Superior temporal gyrus (tissue), 1 donor: ENCODE data around the gene PPM1M.
A peak's percentile ranks its signal among the peaks of the same experiment; 100 is the strongest.

Source experiments
- DNase-seq: peaks from one replicate; pipeline ENCODE4 v3.0.0-alpha.2; 2016; ENCODE audit errors: extremely low spot score

PPM1M gene, protein sequence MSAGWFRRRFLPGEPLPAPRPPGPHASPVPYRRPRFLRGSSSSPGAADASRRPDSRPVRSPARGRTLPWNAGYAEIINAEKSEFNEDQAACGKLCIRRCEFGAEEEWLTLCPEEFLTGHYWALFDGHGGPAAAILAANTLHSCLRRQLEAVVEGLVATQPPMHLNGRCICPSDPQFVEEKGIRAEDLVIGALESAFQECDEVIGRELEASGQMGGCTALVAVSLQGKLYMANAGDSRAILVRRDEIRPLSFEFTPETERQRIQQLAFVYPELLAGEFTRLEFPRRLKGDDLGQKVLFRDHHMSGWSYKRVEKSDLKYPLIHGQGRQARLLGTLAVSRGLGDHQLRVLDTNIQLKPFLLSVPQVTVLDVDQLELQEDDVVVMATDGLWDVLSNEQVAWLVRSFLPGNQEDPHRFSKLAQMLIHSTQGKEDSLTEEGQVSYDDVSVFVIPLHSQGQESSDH

DNA sequence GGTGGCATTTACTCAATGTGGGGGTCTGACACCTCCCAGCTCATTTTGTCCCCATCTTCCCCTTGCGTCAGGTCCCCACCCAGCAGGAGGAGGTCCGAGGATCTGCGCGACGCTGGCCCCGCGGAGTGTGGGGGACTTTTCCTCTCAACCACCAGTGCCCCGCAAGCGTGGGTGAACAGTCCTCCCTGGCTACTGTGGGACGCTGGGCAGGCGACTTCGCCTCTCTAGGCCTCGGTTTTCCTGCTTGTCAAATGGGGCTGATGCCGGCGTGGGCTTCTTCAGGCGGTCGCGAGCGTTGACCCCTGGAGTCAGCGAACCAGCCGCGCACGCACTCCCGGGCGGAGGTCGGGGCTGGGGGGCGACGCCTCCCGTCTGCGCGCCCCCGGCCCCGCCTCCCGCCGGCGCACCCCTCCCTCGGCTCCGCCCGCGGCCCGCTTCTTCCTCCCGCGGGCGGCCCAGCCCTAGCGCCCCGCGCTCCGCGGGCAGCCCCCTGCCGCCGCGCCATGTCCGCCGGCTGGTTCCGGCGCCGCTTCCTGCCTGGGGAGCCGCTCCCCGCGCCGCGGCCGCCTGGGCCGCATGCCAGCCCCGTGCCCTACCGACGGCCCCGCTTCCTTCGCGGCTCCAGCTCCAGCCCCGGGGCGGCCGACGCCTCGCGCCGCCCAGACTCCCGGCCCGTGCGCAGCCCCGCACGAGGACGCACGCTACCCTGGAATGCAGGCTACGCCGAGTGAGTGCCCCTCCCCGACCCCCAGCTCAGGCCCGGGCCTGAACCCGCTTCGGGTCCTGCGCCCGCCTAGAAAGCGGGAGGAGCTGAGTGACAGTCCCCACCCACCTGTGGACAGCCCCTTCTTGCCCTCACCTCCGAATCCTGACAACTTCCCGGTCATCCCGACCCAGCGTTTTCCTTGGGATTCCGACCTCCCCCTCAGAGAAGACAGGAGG, at the start of gene PPM1M:
TSS of gene PPM1M (plus strand) at position 438 of the 942 bp plus-strand sequence. CDS start at position 504, 66 bp downstream.
- no peak for DNase-seq

DNA sequence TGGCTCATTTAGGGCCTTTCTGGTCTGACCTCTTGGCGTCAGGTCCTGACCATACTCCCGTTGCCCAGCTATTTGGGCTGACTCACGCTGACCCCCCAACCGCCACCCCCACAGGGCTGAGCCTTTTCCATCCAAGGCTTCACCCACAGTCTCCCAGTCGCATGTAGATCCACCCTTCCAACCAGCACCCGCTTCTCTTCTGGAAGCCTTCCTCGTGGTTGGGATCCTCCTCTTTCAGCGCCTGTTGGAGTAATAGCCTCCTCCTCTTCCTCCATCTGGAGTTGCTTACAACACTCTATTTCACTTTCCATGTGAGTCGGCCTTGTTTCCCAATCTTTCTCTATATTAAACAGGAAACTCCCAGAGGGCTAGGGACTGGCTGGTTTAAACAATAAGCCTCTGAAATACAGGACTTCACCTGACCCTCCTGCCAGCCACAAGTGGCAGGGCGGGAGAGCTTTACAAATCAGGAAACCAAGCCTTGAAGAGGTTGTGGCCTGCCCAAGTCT, 49.7 kb upstream of the PPM1M start:
- DNase-seq, result no peak

DNA sequence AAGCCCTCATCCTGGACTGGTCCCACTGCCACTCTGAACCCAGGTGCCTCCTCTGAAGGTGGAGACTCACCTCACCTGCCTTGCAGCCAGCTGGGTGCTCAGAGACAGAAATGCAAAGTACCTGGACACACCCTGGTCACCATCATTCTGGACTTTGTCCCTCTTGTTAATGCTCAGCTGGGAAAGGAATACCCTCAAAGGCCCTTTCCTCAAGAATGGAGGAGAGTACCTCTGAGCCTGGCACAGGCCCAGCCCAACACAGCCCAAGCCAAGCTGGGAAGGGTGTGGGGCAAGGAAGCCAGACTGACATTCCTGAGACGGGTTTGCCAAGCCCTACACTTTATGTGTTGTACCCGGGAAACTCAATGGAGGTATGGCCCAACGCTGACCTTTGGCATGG, 48.6 kb upstream of the PPM1M start:
- DNase-seq, result no peak

DNA sequence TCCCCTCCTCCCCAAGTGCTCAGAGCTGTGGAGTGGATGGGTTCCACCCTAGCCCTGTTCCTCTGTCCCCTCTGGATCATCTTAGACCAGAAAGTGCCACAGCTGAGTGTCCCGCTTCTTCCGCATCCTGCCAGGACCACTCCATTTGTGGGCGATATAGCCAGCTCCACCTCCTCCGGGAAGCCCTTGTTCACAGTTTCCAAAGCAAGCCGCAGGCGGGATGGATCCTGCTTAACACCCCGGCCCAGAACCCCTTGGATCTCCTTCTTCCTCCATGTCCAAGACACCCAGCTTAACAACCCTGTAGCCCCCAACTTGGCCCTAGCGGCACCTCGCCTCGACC, 48.1 kb upstream of the PPM1M start:
- DNase-seq, result no peak

DNA sequence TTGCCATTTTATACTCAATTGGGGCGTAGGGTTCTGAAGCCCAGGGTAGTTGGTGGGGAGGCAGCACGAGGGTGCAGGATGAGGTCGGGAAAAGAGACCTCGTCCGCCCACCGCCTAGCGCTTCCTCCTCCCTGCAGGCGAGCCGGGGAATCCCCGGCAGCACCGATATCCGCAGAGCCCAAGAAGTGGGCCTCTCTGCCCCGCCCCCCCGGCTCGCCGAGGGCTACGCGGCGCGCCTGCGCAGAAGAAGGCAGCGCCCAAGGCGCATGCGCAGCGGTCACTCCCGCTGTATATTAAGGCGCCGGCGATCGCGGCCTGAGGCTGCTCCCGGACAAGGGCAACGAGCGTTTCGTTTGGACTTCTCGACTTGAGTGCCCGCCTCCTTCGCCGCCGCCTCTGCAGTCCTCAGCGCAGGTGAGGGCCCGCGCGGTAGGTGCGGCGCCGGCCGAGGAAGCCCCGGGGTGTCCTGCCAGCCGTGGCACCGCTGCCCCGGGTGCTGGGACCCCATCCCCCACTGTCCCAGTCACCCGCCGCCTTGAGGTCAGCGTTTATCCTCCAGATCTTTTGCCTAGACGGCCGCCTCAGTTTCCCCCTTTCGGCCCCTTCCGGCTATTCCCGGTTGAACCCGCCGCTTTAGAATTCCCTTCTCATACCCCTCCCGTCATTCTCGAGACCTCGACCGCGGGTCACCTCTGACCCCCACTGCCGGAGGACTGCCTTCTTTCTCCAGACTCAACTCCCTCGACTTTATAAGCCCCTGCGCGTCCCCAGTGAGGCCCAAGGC, 47.5 kb upstream of the PPM1M start, which contains the start of gene ALAS1:
TSS of gene ALAS1 (plus strand) at position 319 of the 784 bp plus-strand sequence. CDS start 1,082 bp downstream, outside the sequence.
- peak; percentile 93 for DNase-seq

DNA sequence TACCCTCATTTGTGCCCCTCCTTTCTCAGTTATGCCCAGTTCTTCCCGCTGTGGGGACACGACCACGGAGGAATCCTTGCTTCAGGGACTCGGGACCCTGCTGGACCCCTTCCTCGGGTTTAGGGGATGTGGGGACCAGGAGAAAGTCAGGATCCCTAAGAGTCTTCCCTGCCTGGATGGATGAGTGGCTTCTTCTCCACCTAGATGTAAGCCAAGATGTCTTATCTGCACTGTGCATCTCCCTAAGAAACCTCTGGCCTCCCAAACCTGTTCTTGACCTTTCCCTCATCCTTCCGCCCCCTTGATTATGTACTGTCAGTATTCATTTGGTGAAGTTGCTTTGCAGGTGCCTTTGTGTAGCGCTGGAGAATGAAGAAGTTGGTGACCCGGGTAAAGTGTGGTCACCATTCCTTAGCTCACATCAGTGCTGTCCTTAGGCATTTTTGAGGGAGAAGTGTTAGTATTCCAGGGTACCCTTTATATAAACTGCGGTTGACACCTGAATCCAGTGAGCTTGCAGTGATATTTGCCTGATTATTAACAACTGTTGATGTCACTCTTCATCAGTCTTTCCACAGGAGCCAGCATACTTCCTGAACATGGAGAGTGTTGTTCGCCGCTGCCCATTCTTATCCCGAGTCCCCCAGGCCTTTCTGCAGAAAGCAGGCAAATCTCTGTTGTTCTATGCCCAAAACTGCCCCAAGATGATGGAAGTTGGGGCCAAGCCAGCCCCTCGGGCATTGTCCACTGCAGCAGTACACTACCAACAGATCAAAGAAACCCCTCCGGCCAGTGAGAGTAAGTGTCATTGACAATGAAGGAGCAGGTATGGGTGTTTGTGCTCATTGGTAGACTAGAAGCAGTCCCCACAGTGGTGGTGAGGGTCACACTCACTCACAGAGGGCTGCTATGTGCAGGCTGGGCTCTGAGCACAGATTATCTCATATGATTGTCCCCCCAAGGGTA, 46.6 kb upstream of the PPM1M start:
- DNase-seq, result no peak

DNA sequence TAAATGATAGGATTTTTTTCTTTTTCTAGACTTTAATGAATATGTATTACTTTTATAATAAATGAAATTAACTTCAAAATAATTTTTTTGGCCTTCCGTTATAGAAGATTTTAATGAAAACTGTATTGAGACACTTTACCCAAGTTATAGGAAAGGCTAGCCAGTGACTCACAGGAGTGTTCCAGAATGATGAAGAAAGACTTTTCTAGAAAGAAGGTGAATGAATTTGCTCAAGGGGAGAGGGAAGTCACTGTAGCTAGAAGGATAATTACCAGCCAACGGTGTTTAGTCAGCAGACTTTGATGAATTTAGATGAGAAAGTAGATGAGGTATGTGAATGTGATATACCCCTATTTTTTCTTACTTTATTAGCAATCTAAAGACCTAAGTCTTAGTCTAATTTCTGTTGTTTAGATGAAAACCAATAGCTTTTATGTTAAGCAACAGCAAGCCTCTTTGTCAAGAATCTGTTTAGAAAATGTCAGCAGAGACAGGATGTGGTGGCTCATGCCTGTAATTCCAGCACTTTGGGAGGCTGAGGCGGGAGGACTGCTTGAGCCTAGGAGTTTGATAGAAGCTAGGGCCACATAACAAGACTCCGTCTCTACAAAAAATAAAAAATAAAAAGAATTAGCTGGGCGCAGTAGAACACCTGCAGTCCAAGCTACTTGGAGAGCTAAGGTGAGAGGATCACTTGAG, 44.4 kb upstream of the PPM1M start:
- DNase-seq, result no peak

DNA sequence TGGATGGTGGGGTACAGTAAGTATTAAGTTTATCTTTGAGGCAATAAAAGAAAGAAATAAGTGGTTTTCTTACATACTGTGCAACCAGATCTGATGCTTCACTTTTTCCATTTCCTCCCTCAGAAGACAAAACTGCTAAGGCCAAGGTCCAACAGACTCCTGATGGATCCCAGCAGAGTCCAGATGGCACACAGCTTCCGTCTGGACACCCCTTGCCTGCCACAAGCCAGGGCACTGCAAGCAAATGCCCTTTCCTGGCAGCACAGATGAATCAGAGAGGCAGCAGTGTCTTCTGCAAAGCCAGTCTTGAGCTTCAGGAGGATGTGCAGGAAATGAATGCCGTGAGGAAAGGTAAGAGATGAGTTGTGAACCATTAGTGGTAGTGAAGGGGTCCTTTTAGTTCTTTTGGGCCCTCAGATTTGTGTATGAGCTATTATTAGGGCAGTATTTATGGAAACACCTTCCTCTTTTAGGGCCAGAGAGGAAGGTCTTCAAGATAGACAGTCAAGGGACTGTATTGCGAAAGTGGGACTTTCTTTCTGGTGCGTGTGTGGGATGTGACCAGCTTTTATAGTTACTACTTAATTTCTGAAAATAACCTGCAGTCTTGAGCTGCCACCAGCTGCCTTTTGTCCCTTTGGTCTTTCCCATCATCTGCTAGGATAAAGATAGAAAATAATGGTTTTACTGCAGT, 43.0 kb upstream of the PPM1M start:
- no peak for DNase-seq

DNA sequence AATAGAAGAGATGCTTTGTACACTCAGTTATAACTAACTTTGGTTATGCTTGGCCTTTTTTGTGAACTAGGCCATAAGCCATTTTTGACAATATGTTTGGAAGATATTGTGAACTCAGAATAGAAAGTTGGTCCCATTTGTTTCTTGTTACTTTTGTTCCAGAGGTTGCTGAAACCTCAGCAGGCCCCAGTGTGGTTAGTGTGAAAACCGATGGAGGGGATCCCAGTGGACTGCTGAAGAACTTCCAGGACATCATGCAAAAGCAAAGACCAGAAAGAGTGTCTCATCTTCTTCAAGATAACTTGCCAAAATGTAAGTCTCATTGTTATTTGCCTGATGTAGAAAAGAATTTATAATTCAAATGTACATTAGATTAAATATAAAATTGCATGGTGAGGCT, 41.9 kb upstream of the PPM1M start:
- no peak for DNase-seq

DNA sequence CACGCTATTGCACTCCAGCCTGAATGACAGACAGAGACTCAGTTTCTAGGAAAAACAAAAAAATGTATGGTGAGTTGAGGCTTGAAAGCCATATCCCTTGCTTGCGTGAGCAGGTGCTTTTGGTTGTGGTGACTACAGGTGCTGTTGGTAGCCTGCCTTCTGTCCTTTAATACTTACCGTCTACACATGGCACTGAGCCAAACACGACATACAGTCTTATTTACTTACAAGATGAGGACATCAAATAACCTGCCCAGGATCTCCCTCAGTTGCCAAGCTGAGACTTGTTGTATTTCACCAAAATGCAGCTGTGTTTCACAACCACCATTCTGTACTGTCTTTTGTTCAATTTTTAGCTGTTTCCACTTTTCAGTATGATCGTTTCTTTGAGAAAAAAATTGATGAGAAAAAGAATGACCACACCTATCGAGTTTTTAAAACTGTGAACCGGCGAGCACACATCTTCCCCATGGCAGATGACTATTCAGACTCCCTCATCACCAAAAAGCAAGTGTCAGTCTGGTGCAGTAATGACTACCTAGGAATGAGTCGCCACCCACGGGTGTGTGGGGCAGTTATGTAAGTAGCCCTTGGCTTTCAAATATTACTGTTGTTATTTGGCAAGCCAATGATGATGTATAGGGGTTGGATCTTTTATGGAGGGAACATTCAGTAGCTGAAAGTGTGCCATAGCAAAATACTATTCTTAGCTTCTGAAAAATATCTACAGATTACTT, 41.1 kb upstream of the PPM1M start:
- no peak for DNase-seq

DNA sequence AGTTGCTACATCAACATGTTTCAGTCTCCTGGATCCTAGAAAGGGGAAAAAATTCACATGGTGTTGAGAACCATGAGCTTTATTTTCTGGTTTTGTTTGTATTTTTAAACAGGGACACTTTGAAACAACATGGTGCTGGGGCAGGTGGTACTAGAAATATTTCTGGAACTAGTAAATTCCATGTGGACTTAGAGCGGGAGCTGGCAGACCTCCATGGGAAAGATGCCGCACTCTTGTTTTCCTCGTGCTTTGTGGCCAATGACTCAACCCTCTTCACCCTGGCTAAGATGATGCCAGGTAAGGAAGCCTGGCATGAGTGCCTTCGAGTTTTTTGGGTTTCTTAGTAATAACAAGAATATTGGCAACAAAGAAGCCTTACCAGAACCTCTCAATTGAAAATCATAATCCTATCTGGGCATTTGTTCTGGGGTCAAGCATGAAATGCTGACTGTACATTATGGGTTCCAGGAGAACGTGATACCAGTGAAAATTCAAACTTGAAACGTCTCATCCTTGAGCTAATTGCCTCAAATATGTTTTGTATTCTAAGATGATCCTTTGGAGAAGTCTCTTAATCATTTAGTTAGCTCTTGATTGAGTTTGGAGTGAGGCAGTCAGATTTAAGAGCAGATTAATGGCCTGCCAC, 39.7 kb upstream of the PPM1M start:
- no peak for DNase-seq

DNA sequence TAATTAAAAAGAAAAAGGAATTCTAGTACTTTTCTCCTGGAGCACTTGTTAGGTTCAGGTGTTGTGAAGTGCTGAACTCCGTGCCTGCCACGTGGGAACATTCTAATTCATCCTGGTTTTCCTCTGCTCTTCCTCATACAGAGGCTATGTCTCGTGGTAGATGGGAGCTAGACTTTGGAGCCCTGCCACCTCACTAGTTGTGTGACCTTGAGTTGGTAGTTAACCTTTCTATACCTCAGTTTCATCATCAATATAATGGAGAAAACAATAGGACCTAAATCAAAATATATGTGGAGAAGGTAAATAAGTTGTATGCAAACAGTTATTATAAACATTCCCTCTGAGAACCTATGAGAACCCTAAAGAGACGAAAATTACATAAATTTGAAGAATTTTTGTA, 37.0 kb upstream of the PPM1M start:
- DNase-seq, result no peak

DNA sequence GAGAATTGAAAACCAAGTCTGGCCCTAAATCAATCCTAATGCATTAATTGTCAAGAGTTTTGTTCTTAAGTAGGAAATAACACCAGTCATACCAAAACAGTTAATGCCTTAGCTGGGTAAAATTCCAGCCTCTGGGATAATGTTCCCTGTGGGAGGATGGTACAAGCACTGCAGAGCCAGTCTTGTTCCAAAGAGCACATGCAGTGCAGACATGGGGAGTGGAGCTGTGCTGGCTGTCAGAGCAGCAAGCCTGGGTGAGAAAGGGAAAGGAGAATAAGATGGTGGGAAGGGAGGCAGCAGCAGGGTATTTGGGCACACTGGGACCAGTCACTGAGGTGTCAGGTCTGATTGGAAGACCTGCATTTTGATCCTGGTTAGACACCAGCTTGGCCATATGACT, 35.5 kb upstream of the PPM1M start:
- DNase-seq, result no peak

DNA sequence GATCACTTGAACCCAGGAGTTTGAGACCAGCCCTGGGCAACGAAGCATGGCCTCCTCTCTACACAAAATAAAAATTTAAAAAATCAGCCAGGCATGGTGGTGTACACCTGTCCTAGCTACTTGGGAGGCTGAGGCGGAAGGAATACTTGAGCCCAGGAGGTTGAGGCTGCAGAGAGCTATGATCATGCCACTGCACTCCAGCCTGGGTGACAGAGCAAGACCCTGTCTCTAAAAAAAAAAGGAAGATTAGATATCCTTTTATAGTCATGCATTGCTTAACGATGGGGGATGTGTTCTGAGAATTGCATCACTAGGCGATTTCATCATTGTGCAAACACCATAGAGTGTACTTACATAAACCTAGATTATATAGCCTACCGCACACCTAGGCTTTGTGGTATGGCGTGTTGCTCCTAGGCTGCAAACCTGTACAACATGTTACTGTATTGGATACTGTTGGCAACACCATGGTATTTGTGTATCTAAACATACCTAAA, 35.0 kb upstream of the PPM1M start:
- DNase-seq, result no peak

DNA sequence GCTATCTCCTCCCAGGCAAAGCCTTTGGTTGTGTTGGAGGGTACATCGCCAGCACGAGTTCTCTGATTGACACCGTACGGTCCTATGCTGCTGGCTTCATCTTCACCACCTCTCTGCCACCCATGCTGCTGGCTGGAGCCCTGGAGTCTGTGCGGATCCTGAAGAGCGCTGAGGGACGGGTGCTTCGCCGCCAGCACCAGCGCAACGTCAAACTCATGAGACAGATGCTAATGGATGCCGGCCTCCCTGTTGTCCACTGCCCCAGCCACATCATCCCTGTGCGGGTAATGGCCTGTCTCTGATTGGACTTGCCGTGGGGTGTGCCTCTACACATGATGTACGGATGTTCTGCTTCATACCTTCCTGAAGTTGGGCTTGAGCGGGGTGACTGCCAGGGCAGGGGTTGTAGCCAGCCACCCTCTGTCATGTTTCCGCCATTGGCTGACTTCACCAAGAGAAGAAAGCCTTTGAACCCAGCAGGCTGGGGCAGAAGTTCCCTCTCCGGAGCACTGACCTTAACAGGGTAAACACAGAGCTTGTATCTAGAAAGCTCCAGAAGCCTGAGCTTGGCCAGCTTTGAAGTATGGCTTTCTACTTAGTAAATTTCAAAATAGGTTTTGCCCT, 34.2 kb upstream of the PPM1M start:
- no peak for DNase-seq

DNA sequence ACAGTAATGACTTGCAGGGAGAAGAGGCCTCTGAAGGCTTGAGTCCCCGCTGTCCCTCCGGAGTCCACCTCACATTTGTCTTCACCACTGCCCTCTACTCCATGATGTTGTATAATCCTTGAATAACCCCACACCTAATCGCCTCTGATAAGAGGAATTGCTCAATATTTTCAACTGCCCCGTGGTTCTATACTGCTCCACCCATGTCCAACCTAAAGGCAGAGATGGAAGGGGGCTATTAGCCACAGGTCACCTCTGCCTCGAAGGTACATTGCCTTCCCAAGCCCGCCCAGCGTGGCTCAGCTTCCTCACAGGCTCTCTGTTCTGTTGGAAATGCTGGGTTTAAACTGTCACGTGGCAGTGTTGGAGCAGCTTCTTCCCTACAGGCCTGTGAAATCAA, 32.6 kb upstream of the PPM1M start:
- DNase-seq, result no peak

DNA sequence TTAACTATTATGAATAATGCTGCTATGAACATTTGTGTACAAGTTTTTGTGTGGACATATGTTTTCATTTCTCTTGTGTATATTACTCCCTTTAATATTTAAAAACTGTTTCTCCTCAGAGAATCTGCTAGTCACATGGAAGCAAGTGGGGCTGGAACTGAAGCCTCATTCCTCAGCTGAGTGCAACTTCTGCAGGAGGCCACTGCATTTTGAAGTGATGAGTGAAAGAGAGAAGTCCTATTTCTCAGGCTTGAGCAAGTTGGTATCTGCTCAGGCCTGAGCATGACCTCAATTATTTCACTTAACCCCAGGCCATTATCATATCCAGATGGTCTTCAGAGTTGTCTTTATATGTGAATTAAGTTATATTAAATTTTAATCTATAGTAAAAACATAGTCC, 31.7 kb upstream of the PPM1M start:
- DNase-seq, result no peak
